Activated CD4-positive, alpha-beta T cell treated with anti-CD3 and anti-CD28 coated beads, Interleukin-2, amount 50 U/mL, for 1 hour (primary cell): ENCODE measurements around the gene PCSK2.

ENCODE experiments used
- DNase-seq: peaks from one replicate; pipeline ENCODE4 v3.0.0-alpha.2; 2020

Gene PCSK2

DNA sequence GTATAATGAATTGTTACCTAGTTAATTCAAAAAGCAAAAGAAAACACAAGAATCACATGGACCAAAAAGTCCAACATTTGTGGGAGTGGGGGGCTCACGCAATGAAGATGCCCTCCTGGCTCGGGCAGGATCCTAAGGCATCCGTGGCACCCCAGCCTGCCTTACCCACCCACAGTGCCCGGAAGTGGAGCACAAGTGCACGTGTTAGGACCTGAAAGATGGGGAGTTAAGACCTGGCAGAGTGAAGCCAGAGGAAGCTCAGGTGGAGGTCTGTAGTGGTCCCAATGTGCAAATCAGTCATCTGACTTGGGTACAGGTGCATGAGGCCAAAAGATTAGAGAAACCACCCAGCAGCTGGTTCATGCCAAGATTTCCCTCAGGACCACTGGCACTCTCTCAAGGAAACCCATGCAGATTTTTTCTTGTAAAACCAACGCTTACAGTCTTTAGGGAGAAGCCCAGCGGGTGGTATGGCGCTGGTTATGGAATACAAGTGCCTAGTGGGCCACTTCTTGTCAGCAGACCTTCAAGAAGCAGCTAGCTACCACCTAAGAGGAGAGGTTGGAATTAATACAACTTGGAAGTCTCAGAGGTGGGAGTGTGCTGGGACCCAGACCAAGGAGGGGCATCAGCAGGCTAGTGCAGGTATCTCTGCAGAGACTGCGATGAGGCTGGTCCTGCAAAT is 262.2 kb downstream of the PCSK2 start:
- DNase-seq, result no peak

DNA sequence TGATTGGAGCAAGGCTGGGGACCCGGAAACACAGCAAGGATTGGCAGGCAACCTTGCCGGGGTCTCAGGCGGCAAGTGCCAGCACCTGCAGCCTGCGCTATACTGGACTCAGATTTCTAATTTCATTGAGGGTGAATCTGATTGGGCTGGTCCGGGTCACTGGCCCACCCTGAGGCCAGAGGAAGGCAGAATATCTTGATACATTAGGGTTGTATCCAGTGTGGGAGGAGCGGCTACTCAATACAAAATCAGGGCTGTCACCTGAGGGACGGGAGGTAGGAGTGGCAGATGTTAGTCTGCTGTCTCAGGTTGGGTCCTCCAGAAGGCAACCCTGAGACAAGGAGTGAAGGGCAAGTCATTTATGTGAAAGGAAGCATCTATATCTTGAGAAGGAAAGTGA is 263.7 kb downstream of the PCSK2 start:
- DNase-seq, result no peak

DNA sequence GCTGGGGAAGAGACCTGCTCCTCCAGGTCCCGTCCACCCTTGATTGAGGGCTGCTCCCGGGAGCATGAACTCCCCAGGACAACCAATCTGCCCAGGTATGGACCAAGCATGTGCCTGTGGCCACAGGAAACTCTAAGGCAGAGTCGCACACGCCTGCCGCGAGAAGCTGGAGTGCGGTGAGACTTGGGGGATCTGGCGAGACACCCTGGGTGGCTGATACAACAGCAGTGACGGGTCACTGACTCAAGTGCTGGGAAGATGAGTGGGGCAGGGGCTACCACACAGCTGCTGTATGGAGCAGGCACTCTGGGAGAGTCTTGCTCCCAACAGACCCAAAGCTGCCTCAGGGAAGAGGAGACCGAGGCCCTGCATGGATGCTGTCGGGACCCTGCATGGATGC is 264.2 kb downstream of the PCSK2 start:
- no peak for DNase-seq

DNA sequence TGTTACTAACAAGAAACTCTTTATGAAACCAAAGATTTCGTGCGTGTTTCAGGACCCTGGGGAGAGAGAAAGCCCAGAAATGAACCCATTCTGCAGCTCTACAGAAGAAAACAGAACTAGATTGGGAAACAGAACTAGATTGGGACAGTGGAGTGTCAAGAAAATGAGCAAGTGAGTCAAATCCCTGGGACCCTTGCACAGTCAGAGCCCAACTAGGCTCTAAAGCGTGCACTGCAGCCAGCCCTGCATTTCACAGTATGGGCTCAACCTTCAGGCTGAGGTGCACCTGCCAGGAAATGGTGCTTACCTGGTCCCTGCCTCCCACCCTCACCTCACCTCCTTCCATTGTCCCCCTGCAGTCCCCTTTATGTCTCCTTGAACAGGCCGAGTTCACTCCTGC is 264.6 kb downstream of the PCSK2 start:
- DNase-seq, result no peak

DNA sequence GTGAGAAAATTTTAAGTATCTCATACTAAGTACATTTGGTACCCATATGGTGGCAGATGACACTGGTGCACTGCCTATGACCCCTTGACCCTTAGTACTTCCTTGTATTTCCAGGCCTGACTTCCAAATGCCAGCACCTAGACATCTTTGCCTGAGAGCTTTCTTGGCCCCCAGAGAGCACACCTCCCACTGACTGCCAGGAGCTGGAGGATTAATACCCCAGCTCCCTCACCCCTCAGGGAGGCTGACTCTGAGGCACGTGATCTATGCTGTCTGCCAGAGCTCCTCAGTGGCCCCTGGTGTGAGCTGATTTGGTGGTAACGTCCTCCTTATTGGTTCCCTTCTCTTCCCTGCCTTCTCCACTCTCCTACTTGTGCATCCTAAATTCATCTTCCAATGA is 266.3 kb downstream of the PCSK2 start:
- no peak for DNase-seq

DNA sequence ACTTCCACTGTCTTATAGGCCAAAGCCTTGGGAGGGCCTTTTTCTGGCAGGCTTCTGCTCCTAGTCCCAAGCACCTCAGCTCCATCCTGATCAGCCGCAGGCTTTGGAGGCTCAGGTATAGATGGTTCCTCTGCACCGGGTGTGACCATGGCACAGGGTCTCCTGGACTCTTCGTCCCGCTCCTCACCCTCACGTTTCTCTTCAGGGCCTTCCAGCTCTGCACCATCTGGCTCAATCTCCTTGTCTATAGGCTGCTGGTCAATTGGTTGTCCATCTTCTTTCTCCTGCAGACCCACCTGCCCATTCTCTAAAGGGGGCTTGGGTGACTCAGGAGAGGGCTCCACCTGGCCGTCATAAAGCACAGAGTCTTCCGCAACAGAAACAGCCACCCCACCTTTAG is 267.4 kb downstream of the PCSK2 start:
- no peak for DNase-seq

DNA sequence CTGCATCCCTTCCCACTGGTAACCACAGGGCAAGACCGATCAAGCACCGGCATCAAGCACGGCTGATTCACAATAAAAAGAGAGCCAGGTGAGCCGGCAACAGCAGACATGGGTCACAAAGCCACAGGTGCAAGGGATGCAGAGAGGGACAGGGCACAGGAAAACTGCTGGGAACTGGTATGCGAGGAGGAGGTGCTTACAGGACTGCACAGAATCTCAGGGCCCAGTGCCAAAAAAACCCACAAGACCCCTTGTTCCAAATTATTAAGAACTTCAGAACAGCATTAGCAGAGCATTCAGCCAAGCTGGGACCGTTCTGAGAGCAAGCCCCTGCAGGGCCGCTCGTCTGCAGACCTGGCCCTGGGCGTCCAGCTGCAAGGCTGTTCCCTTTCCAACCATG is 269.0 kb downstream of the PCSK2 start:
- DNase-seq, result no peak

DNA sequence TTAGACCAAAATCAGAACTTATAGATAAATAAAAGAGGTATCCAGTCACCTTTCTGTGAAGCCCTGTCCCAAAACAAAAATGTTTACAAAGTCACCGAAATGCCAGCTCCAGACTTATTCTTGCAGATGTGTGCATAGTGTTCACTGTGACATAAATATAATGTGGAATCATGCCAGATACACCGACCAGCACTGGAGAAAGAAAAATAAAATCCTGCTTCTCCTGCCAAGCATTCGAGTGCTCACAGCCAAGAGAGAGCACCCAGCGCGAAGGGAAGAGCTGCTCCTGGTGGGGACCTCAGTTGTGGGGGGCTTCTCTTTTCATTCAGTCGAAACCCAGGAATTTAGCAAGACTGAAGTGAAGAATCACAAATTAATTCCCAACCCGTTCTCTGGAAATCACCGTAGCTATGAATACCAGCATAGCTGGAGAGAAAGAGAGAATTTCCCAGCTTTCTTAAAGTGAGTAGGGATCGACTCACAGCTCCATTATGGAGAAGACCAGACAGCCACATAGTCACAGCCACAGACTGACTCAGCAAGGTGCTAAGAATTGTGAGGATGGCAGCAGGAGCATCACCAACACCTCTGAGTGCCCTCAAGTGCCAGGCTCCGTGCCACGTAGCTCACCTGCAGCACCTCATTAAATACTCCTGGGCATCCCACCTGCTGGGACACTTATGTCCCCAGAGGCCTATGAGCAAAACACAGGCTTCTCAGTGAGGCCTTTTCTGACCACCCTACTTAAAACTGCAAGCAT is 271.2 kb downstream of the PCSK2 start:
- DNase-seq, result no peak

DNA sequence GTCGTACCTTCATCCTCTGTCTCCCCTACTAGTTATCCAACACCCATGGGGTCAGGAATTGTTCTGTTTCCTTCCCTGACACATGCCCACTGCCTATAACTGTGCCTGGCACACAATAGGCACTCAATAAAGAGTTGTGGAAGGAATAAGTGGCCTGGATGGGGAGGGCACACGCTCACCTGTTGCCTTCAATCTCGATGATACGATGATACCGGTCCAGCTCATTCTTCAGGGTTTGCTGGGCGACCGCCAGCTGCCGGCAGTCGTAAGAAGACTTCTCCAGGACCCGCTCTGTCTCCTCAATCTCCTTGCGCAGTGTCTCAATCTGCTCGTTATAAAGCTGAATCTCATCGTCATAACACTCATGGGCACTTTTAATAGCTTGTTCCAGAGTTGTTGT is 271.8 kb downstream of the PCSK2 start:
- DNase-seq, result no peak

DNA sequence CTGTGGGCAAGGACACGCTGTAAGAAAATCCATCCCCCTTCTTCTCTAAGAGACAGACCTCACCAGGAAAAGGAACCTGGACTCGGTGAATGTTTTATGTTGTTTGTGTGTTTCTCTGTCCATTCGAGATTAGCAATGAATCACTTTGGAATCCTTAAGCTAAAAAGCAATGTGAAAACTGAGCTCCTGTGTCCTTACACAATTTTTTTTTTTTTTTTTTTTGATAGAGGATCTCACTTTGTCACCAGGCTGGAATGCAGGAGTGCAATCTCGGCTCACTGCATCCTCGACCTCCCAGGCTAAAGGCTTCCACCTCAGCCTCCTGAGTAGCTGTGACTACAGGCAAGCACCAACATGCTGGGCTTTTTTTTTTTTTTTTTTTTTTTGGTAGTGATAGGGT is 272.2 kb downstream of the PCSK2 start:
- DNase-seq, result no peak

DNA sequence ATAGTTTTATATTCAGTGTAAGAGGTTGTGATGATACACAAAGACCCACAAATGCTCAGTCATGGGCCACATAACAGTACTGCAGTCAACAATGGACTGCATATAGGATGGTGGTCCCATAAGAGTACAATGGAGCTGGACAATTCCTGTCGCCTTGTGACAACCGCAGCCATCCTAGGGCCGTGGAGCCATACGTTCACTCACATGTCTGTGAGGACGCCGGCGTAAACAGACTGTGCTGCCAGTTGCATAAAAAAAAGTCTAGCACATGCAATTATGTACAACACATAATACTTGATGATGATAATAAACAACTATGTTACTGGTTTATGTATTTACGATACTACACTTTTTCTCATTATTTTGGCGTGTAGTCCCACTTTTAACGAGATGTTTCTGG is 273.4 kb downstream of the PCSK2 start:
- DNase-seq, result no peak

DNA sequence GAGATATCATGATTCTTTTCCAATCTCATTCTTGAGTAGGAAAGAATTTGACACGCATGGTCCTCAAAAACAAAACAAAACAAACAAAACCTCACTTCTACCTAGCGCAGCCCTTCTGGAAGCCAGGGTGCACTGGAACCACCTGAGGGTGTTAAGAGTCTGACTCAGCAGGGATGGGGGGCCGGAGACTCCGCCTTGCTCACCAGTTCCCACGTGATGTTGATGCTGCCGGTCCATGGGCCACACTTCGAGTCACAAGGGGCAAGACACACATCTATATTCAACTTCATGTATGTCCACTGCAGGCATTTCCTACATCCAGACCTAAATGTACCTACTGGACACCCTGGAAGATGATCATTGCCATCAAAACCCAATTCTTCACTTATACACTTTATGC is 274.0 kb downstream of the PCSK2 start:
- no peak for DNase-seq

DNA sequence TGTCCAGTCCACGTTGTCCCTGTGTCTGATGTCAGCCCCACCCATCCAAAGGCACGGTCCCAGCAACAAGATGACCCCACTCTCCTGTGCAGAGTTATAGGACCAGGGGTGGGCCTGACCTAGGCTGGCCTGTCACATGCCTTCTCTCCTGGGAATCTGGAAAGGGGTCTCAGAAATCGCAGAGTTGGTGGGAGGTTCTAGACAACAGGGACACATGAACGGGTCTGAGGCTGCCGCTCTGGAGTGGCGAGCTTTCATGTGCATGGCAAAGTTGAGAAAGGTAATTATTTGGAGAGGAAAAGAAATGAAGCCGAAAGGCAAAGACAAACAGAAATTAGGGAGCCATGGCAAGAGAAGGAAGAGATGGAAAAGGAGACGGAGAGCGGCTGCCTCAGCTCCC is 274.9 kb downstream of the PCSK2 start:
- DNase-seq, result no peak

DNA sequence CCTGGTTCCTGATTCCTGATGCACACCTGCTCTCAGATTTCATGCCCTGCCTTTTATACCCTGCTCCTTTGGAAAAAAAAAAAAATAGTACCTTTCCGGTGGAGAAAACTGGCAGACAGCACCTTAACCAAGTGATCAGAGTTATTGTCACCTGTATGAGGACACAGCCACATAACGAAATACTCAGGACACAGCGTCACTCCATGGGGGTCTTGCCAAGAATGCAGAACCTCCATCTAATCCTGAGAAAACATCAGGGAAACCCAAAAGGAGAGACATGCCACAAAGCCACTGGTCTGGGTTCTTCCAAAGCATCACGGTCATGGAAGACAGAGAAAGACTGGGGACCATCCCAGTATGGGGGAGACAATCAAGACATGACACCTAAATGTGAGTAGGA is 275.3 kb downstream of the PCSK2 start:
- DNase-seq, result no peak

DNA sequence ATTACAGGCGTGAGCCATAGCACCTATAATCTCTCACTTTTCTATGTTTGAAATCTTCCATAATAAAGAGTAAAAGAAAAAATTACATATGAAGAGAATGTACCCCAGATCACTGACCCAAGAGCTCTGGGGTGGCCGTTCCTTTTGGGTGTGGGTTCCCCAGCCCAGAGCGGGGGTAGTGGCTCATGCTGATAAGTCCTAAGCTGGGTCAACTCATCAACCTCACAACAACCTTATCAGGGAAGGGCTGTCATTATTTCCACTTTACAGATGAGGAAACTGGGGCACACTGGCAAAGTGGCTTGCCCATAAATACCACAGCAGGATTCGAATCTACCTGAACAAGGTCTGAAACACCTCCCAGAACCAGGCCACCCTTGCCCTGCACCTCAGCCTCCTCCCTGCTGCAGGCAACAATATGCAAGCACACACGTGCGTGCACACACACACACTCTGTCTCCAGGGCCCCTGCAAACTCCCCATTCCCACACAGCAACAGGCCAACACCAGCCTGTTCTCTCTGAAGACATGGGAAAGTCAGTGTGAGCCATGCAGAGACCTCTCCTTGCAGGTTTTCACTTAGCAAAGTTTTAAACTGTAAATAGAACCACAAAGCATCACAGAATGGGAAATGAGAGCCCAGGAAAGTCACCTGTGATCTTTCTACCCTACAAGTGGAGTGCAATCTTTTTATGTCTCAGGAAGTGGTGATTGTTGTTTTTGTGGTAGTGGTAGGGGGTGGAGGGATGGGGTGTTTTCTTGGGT is 276.6 kb downstream of the PCSK2 start:
- DNase-seq, result no peak

DNA sequence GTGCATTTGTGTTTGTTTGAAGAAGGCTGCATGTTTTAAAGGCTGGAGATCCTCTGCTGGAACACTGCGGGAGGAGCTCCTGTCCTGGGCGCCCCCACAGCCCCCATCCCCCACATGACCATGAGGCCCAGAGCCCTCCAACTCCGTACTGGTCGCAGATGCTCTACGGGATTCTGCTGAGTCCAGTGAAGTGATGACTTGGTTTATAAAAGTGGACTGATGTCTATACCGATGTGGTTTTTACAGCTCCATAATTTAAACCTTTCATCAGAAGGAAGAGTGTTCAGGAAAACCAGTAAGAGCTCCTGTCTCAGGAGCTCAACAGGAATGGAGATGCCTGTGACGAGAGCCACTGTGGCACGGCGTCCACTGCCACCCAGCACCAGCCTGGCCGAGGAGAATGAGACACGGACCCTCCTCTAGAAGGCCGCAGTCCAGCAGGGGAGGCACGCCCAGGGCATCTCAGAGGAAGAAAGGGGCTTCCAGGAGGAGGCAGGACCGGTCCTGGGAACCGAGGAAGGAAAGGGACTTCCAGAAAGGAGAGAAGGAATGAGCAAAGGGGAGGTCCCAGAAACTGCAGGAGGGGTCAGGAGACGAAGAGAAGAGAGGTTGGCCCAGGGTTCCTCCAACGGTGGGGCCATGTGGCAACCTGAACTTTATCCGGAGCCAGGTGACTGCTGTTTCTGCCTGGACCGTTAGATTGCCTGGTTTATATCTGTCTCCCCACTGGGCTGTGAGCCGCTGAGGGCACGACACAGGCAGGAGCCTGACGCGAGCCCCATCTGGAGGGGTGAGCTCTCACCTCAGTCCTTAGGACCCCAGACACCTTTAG is 277.4 kb downstream of the PCSK2 start:
- DNase-seq, result no peak

DNA sequence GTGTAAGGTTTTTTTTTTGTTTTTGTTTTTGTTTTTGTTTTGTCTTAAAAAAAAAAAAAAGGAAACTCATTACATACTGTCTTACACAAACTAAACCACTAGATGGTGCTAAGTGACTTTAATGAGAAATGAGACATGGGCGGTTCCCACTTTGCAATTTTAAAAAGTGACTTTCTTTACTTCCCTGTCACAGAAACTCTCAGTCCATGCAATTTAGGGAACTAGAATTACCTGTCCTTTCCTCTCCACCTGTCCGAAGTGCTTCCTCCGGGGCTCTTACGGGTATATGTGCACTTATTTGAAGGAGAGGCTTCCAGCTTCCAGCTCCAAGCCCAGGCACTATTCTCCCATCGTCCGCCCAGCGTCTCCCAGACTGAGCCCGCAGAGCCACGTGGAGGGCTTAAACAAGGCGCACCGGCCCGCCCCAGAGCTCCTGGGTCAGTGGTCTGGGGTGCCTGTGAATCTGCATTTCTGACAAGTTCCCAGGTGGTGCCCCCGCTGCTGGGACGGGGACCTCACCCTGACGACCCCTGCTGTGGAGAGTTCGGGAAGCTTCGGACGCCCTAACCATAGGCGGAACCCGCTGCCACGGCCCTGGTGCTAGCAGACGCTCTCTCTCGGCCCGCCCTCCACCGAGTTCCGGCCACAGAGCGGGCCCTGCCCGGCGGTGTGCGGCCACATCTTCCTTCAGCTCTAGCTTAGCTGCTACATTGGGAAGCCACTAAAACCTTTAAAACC is 278.2 kb downstream of the PCSK2 start:
- DNase-seq, result peak; percentile 18

DNA sequence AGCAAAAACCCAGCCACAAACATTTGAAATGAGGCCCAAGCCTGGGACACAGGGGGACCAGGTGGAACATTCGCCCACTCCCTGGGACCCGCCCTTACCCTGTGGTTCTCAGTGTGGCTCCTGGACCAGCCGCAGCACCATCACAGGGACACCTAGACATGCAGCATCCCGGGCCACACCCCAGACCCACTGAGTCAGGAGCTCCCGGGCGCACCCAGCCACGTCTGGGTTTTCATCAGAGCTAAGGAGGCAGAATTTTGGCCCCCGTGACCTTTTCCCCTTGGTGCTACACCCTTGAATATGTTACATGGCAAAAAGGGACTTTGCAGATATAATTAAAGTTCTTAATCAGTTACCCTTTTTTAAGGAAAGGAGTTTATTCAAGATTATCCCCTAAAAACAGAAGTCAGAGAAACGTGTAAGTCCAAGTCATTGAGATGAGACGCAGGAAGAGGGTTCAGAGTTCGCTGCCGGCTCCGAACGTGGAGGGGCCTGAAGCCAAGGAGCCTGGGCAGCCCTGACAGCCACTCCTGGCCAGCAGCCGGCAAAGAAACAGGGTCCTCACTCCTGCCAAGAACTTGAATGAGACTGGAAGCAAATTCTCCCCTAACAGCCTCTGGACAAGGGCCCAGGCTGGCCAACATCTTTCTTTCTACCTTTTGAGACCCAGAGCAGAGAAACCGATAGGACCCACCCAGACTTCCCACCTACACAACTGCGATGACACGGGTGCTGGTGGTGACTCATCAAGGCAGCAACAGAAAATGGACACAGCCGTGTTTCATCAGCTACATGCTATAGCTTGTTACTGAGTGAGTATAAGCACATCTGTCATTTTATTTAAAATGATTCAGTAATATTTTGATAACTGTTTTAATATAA is 279.0 kb downstream of the PCSK2 start:
- peak; percentile 25 for DNase-seq

DNA sequence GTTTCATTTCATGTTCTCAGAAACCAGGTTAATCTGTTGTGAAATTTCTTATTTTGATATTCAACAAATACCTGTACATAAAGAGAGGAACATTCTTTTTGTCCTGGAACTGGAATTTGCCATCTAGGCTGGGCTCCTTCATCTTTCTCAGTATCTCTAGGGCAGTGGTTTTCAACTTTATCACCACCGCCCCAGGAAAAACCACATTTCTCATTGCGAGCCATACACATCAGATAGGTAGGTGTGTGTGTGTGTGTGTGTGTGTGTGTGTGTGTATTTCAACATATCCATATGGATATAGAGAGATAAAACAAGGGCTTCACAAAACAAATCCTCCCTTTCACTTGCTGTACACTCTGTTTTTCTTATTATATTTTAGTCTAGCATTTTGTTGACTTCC is 280.2 kb downstream of the PCSK2 start:
- no peak for DNase-seq

DNA sequence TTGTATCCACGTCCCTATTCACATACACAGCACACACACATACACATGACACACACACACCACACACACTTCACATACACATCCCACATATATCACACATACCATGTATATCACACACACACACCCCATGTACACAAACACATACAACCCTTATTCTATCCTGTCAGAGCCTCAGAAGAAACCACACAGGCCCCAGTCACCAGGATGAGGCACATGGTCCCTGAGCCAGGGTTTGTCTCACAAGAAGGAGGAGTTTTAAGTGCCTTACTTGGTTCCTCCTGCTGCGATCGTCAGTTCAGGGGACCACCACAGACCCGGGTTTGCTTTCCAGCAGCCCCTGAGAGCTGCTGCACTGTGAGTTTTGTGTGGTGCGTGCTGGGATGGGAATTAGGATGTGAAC is 280.7 kb downstream of the PCSK2 start:
- no peak for DNase-seq

DNA sequence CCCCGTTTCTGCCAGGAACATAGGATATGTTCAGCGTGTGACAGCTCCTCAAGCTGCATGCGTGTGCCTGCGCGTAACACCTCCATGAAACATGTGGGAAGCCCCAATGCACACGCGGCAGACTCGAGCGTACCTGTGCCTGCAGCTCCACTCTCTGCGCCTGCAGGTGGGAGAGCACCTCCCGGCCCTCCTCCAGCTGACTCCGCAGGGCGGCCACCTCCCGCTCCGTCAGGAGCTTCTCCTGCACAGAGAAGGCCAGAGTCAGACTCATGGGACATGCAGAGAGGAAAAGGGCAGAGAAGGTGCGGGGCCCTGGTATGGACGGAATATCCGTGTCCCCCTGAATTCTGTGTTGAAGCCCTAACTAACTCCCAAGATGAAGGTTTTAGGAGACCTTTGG is 281.9 kb downstream of the PCSK2 start:
- no peak for DNase-seq
